ENCODE data around the gene PIK3R5.
"Not testable (repeated sequence)": the region's sequence is repeated elsewhere in the genome, so short reads cannot be mapped to it uniquely, and the experiment has no call there.

DNA sequence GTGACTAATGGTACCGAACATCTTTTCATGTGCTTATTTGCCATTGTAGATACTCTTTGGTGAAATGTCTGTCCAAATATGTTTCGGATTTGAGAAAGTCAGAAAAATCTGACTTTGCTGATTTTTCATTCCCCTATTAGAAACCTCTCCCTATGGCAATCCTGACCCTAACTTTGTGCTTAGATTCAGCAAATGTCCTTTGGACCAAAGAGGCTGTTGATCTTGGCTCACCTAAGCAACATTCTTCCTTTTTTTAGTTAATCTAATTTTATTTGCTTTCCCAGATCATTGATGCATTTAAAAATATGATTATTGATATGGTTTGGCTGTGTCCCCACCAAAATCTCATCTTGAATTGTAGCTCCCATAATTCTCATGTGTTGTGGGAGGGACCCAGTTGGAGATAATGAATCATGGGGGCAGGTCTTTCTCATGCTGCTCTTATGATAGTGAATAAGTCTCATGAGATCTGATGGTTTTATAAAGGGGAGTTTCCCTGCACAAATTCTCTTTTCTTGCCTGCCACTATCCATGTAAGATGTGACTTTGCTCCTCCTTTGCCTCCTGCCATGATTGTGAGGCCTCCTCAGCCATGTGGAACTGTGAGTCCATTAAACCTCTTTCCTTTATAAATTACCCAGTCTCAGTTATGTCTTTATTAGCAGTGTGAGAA is 22.9 kb upstream of the PIK3R5 start:
- TF ChIP-seq CTCF, POLR2A (IDR thresholded peaks at IDR 0.05): not testable (repeated sequence)

Measured in adrenal gland (tissue), 5 donors.